Peyer's patch (tissue), 4 donors: Measurements from ENCODE around the gene HOXA4.

ENCODE experiments used
- POLR2A ChIP-seq, 2 donors: fragments of 450-650 bp; IDR thresholded peaks; one replicate each; pipeline ENCODE4 v1.5.1; 2017; ENCODE audit warnings: antibody characterized with exemption in 2 of 2, mild to moderate bottlenecking in 2 of 2, moderate library complexity in 2 of 2
- TF ChIP-seq, protein P1 (sequence below), 6 experiments: fragments of 450-650 bp in 4 of 6; fragments of 200-600 bp in 2 of 6; sonication (generic) in 1 of 6; IDR thresholded peaks; one replicate each; pipeline ENCODE4 v1.5.1; 2017 to 2019; ENCODE audit warnings: antibody characterized with exemption in 6 of 6, mild to moderate bottlenecking in 3 of 6, moderate library complexity in 1 of 6

DNA sequence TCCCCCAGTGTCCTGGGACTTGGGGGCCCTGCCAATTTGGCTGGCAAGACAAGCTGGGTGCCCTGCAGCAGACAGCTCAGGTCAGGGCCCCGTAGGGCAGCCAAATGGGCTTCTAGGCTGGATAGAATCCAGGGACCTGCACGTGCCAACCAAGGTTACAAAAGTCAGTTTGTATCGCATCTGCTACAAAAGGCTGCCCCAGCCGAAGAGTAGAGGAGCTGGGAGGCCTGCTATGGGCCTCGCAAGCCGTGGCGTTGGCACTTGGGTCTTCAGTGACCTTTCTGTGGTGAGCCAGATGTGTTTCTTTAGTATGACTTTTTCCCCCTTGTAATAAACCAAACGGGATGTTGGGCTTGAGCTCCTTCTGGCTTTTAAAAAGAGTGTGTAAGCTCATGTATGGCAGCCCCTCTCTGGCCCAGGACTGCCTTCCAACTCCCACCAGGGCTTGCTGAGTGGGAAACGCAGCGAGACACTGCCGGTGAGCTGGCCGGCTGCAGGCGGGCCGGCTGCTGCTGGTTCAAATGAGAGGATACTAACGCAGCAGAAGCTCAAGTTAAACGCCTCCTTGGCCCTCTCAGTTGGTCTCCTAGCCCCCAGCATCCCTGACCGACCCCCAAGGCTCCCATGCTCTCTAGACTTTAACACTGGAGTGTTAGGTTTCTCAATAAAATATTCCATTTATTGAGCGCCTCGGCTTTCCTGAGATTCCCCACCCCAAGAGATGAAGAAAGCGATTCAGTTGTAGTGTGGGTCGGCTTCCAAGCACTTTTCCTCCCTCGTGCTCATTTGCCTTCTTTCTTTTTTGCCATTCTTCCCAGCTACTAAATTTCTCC lies 46.6 kb upstream of the HOXA4 start:
- TF ChIP-seq, protein P1, sequence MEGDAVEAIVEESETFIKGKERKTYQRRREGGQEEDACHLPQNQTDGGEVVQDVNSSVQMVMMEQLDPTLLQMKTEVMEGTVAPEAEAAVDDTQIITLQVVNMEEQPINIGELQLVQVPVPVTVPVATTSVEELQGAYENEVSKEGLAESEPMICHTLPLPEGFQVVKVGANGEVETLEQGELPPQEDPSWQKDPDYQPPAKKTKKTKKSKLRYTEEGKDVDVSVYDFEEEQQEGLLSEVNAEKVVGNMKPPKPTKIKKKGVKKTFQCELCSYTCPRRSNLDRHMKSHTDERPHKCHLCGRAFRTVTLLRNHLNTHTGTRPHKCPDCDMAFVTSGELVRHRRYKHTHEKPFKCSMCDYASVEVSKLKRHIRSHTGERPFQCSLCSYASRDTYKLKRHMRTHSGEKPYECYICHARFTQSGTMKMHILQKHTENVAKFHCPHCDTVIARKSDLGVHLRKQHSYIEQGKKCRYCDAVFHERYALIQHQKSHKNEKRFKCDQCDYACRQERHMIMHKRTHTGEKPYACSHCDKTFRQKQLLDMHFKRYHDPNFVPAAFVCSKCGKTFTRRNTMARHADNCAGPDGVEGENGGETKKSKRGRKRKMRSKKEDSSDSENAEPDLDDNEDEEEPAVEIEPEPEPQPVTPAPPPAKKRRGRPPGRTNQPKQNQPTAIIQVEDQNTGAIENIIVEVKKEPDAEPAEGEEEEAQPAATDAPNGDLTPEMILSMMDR (IDR thresholded peaks at IDR 0.05): no peak
- no peak for TF ChIP-seq POLR2A (IDR thresholded peaks at IDR 0.05)
